Caki2 (cell line): ENCODE results near the gene DHRS2. TPM values are rescaled to one million over a fixed set of nuclear protein-coding genes. Genes with fewer than 3 reads are reported as not detected.
"Not testable (repeated sequence)": the region's sequence is repeated elsewhere in the genome, so short reads cannot be mapped to it uniquely, and the experiment has no call there.

Experiments
- DNase-seq: peaks from one replicate; pipeline ENCODE4 v3.0.0-alpha.2; 2015; ENCODE audit warnings: low read depth
- in situ Hi-C: cut with HindIII; loops from 2 replicates; pipeline ENCODE4 v1.10.0; 2016; ENCODE audit warnings: low sequenced_read_pairs, low pct_unique_long_range_greater_than_20kb, mixed read lengths
- total RNA-seq: library from RNA; depleted of rRNA; stranded (reverse); fragments of >200 nt; shearing (Covaris generic); gene quantifications from 2 replicates; pipeline ENCODE4 v1.2.3, GENCODE V29; 2014; ENCODE audit warnings: low replicate concordance

DHRS2 gene
- total RNA-seq, 1 experiment from 2014 or later, result 0.30 TPM

DNA sequence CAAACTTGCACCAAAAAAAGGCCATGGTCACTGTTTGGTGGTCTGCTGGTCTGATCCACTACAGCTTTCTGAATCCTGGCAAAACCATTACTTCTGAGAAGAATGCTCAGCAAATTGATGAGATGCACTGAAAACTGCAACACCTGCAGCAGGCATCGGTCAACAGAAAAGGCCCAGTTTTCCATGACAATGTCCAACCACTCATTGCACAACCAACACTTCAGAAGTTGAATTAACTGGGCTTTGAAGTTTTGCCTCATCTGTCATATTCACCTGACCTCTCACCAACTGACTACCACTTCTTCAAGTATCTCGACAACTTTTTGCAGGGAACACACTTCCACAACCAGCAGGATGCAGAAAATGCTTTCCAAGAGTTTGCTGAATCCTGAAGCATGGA, 7.0 kb upstream of the DHRS2 start:
- DNase-seq, result no peak
- in situ Hi-C loops, result no loop called here

DNA sequence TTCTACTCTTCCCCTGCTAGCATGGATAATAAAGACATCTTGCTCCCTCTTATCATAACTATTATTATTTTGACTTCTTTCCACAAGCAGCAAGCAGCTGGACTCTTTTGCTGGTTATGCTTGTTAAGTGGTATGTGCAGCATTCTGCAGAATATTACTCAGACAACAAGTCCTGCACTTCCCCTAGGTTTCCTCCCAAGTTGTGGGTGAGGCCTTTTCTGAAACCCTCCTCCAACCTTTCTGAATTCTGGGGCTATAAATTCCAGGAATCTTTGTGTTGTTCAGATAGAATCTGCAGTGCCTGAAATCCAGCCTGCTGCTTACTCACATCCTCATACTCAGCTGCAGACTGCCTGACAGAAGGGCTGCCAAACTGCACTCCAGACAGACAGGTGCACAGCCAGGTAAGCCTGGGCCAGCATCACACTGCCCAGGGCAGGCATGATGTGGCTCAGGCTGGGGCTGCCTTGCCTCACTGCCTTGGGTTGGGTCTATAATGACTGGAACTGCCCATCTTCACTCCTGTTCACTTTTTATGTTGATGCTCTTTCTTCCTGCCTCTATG, 6.2 kb upstream of the DHRS2 start:
- in situ Hi-C loops, result no loop called here
- no peak for DNase-seq

DNA sequence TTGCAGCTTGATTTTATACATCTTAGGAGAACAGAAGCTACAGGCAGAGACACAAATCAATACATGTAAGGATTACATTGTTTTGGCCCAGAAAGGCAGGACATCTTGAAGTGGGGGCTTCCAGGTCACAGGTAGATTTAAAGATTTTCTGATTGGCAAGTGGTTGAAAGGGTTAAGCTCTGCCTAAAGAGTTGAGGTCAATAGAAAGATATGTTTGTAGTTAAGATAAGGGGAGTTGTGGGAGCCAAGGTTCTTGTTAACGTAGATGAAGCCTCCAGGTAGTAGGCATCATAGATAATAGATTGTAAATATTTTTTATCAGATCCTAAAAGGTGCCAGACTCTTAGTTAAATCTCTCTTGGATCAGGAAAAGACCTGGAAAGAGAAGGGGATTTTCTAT, 5.5 kb upstream of the DHRS2 start:
- in situ Hi-C loops, result no loop called here
- DNase-seq, result no peak

DNA sequence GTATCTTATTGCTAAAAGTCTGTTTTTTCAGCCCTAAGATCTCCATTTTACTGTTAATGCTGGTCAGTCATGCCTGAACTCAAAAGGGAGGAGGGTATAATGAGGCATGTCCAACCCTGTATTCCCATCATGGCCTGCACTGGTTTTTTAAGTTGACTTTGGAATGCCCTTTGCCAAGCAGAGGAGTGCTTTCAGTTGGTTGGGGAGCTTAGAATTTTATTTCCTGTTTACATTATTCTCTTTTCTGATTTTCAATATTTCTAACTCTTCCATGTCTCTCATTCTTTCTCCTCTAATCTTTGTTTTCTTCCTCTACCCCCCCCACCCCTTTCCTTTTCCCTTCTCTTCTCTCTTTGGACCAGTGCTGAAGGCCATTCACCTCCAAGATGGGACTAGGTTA, 4.9 kb upstream of the DHRS2 start:
- in situ Hi-C loops, result no loop called here
- no peak for DNase-seq

DNA sequence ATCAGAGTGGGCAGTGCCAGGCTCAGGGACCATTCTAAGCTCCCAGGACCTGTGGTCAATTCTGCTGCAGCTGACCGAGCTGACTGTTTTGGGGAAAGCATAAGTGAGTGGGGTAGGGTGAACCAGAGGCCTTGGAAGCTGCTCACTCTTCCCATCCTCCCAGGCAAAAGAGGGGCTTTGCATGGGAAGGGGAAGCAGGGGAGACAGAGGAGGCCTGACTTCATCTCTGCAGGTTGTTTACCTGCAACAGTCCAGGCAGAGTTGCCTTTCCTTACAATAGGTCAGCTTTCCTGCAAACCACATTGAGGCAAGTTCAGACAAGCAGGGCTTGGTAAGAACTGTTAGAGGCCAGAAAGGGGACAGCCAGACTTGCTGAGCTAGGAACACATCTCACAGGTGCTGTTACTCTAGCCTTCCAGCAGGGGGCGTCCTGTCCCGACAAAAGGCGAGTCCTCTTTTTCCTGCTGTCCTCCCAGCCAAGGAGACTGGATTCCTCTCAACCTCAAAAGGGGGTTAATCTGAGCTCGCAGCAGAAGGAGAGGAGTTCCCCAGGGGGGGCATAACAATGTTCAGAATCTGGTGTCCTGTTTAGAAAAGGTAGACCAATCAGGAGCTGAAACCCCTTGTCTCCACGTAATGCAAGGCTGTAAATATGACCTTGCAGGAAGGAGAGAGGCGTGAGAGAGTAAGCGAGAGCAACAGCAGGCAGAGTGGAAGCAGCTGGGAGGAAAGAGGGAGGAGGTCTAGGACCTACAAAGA, 4.3 kb upstream of the DHRS2 start:
- peak; percentile 27 for DNase-seq
- in situ Hi-C loops, result no loop called here

DNA sequence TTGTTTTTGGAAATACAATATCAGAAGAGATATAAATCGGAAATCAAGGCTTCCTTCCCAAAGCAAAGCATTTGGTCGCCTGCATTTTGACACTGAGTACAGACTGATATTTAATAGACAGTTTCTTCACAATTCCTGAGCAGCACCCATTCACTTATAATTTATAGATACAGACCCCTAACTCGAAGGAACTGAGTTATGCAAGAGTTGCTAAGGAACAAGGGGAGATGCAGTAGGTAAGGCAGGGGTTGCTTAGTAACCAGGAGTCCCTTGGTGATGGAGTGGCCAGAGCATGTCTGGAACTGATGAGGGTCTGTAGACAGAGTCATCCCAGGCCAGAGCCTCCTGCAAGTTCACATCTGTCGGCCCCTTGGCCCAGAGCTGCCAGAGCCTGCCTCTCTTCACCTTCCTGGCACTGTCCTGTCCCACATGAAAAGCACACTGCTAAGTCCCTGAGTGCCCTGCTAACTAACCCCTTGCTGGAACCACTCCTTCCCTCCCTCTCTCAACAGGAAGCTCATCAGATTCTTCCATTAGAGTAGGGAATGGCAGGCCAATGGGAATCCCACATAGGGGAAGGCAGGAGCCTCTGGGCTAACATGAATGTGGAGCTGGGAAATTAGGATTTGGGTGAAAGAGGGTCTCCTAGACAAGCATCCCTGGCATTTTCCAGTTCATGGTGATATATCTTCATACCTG, 3.6 kb upstream of the DHRS2 start:
- in situ Hi-C loops, result no loop called here
- DNase-seq, result no peak

DNA sequence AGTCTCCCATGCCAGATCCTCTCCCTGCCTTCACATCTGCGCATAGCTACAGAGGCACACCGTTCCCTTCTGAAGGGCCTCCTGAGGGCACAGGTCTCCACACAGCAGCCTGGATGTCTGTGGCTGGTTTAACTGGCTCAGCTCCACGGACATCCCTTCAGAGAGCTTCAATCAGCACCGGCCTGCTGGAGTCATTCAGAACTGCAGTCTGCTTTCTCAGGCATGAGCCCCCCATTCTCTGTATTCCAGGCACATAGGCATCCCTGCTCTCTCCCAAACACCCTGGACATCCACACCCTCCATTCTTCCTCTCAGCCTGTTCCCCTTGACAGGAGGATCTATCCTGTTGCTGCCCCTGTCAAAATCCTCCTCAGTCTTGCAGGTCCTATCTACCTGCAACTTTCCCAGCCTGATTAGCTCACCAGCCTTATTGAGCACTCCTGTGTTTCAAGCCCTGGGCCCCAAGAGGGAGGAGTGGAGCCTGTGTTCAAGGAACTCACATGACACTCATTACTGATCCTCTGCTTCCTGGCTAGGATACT, 2.9 kb upstream of the DHRS2 start:
- in situ Hi-C loops, result no loop called here
- no peak for DNase-seq

DNA sequence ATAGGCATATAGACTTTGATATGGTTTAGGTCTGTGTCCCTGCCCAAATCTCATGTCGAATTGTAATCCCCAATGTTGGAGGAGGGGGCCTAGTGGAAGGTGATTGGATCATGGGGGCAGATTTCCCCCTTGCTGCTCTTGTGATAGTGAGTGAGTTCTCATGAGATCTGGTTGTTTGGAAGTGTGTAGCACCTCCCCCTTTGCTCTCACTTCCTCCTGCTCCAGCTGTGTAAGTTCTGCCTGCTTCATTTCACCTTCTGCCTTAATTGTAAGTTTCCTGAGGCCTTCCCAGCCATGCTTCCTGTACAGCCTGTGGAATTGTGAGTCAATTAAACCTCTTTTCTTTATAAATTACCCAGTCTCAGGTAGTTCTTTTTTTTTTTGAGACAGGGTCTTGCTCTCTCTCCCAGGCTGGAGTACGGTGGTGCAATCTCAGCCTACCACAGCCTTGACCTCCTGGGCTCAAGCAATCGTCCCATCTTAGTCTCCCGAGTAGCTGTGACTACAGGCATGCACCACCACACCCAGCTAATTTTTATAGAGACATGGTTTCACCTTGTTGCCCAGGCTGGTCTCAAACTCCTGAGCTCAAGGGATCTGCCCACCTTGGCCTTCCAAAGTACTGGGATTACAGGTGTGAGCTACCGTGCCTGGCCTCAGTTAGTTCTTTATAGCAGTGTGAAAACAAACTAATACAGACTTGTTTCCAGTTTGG, 1.3 kb upstream of the DHRS2 start:
- in situ Hi-C loops, DNase-seq: not testable (repeated sequence)

DNA sequence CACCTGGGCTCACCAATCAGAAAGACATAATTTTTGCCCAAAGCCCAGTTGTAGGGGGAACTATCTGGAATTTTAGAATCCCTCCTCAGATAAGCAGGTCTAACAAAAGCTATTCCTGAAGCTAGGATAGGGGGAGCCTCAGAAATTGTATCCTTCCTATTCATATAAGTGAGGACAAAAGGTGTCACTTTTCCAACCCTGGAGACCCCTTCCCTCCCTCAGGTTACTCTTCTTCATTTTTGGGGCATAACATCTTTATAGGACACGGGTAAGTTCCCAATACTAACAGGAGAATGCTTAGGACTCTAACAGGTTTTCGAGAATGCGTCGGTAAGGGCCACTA, 1.1 kb downstream of the DHRS2 start:
- DNase-seq, in situ Hi-C loops: not testable (repeated sequence)

DNA sequence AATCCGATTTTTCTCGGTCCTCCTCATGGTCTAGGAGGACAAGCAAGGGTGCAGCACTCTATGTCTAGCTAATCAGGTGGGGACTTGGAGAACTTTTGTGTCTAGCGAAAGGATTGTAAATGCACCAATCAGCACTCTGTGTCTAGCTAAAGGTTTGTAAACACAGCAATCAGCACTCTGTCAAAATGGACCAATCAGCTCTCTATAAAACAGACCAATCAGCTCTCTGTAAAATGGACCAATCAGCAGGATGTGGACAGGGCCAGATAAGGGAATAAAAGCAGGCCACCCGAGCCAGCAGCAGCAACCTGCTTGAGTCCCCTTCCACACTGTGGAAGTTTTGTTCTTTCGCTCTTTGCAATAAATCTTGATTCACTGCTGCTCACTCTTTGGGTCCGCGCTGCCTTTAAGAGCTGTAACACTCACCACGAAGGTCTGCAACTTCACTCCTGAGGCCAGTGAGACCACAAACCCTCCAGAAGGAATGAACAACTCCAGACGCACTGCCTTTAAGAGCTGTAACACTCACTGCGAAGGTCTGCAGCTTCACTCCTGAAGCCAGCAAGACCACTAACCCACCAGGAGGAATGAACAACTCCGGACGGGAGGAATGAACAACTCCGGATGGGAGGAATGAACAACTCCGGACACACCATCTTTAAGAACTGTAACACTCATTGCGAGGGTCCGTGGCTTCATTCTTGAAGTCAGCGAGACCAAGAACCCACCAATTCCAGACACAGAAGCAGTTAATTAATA, 1.7 kb downstream of the DHRS2 start:
- in situ Hi-C loops, result not testable (repeated sequence)

DNA sequence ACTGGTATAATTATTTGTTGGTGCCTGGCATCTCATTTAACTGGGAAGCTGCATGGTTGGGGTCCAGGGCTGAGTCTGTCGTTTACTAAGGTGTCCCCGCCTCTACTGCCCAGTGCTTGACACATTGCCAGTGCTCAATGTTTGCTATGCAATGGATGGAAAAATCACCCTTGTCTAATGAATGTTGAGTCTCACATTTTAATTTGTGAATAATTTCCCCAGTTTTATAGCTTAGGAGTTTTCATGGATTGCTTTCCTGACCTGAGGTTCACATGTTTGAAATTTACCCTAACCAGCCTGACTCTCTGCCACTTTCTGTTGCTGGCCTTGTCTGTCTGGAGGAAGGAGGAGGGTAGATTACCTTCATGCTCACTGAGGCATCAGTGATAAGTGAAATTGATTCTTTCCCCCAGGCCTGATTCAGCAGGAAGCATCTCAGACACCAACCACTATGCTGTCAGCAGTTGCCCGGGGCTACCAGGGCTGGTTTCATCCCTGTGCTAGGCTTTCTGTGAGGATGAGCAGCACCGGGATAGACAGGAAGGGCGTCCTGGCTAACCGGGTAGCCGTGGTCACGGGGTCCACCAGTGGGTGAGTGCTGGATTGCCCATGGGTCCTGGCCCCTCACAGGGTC, 2.4 kb downstream of the DHRS2 start:
- DNase-seq, result no peak
- in situ Hi-C loops, result no loop called here

More for the DNA sequence above, 1.7 kb downstream of the DHRS2 start:
- not testable (repeated sequence) for DNase-seq

DNA sequence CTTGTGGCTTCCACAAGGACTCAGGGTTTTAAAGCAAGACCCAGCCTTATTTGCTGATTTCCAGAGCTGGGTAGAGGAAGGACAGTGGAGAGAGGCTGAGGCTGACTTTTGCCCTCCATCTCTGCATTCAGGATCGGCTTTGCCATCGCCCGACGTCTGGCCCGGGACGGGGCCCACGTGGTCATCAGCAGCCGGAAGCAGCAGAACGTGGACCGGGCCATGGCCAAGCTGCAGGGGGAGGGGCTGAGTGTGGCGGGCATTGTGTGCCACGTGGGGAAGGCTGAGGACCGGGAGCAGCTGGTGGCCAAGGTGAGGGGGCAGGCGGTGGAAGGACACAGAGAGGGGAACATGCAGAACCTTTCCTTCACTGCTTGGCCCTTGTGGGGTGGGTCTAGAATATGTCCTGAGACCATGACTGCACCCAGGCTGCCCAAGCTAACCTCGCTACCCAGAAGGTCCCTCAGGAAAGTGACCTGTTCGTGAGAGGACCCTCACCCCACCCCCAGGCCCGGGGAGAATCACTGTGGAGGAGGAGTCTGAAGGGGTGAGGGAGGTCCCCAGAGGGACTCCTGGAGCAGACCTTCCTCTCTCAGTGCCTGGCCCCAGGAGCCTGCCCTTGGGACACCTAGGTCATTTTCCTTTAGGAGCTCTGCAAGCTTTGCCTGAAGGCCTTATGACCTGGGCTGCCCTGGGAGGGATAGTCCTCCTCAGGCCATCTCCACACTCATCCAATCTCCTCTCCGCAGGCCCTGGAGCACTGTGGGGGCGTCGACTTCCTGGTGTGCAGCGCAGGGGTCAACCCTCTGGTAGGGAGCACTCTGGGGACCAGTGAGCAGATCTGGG, 3.1 kb downstream of the DHRS2 start:
- in situ Hi-C loops, result no loop called here

DNA sequence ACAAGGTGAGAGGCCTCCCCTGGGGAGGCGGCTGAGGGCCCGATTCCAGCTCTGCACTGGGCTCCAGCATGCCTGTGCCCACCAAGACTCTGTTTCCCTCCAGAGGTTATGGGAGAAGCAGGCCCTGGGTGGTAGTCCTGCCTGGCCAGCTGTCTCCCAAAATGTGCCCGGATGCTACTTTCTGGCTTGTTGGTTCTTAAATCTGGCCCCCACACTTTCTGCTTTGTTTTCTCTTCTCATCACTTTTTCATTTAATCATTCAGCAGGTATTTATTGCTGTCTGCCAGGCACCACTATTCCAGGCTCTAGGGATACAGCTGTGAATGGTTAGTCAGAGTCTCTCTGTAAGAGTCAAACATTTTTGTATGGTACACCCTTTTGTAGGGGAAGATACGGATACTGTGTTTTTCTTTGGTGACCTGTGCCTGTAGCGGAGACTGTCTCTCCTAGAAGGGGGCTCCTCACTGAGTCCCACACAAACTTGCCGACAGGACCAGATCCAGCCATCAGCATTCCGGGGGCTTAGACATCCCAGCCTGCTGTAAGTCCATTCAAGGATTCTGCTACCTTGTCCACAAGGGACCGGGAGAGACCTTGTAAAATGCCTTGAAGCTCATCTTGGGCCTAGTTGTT, 3.8 kb downstream of the DHRS2 start:
- DNase-seq, result no peak
- in situ Hi-C loops, result no loop called here

More for the DNA sequence above, 3.1 kb downstream of the DHRS2 start:
- no peak for DNase-seq

DNA sequence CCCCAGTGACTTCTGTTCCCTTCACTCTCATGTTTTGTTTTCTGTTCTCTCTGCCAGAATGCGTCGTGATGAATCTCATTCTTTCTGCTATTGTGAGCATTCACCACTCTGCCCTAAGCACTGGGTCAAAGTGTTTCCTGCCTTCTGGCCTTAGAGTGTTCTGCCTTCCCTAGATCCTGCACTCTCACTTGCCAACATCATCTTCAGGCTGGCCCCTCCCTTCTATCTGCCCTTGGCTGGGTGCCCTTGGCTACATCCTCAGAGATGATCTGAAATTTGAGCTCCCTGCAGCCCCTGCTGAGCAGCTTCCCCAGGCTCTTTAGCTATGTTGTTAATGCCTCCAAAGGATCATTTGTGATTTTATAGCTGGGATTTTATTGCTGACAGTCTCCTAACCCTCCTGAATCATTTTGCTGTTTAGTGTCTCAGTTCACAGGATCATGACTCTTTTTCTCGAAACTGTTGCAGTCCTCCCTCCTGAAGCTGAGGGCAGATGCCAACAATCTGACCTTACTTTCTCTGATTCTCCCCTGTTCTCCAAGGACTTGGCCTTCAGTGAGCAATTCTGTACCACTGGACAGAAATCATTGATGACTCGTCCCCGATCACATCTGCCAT, 4.5 kb downstream of the DHRS2 start:
- in situ Hi-C loops, result no loop called here
- no peak for DNase-seq

DNA sequence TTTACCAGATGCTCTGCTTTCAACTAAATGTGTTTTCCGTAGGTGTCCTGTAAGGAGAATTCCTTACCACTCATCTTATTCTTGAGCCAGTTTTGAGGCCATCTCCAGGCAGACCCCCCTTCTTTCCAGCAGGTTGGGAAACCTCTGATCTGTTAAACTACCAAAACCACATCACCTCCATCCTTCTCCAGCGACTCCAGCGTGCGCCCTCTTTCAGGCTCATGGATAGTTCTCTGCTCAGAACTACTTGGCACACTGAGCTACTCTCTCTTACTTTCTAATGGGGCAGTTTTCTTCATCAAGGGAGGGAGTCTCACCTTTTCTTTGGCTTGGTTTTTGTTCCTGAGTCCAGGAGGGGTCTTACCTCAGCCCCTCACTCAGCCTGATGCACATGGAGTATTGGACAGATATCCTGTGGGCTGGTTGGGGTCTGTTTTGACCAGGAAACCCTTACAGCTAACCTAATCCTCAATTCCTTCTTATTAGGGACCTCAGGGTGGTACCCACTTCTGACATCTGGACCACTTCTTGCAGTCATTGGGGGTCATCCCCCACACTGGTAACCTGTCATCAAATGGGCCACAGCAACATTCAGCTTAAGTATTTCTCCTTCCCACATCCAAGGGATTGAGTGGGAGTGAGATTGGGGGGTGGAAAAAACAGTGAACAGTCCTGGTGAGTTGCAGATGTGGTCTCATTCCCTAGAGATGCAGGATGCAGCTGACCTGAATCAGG, 5.2 kb downstream of the DHRS2 start:
- no peak for DNase-seq
- in situ Hi-C loops, result no loop called here
